ENCODE results near the gene DFFB.

DFFB gene

DNA sequence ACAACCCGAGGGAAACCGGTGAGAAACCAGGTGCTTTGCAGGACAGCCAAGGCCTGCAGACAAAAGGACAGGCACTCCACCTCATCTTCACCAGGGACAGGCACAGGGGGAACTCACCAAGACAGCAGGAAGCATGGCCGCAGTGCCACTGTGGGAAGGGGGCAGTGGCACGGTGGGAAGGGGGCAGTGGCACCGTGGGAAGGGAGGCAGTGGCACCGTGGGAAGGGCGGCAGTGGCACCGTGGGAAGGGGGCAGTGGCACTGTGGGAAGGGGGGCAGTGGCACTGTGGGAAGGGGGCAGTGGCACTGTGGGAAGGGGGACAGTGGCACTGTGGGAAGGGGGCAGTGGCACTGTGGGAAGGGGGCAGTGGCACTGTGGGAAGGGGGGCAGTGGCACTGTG lies 32.6 kb upstream of the DFFB start:
- TF ChIP-seq POLR2AphosphoS5 (IDR thresholded peaks at IDR 0.05; ENCODE audit: low read depth, low read length) (no peak), TAF1 (IDR thresholded peaks at IDR 0.05; ENCODE audit: borderline replicate concordance, insufficient read depth, low read length) (no peak), FOXP2 (optimal IDR thresholded peaks at IDR 0.05; ENCODE audit: borderline replicate concordance, extremely low read depth, extremely low read length, insufficient read depth) (no peak), SIN3A (IDR thresholded peaks at IDR 0.05; ENCODE audit: borderline replicate concordance, insufficient read depth, low read length) (no peak)
- TF ChIP-seq, protein P1, sequence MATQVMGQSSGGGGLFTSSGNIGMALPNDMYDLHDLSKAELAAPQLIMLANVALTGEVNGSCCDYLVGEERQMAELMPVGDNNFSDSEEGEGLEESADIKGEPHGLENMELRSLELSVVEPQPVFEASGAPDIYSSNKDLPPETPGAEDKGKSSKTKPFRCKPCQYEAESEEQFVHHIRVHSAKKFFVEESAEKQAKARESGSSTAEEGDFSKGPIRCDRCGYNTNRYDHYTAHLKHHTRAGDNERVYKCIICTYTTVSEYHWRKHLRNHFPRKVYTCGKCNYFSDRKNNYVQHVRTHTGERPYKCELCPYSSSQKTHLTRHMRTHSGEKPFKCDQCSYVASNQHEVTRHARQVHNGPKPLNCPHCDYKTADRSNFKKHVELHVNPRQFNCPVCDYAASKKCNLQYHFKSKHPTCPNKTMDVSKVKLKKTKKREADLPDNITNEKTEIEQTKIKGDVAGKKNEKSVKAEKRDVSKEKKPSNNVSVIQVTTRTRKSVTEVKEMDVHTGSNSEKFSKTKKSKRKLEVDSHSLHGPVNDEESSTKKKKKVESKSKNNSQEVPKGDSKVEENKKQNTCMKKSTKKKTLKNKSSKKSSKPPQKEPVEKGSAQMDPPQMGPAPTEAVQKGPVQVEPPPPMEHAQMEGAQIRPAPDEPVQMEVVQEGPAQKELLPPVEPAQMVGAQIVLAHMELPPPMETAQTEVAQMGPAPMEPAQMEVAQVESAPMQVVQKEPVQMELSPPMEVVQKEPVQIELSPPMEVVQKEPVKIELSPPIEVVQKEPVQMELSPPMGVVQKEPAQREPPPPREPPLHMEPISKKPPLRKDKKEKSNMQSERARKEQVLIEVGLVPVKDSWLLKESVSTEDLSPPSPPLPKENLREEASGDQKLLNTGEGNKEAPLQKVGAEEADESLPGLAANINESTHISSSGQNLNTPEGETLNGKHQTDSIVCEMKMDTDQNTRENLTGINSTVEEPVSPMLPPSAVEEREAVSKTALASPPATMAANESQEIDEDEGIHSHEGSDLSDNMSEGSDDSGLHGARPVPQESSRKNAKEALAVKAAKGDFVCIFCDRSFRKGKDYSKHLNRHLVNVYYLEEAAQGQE (IDR thresholded peaks at IDR 0.05; ENCODE audit: insufficient read depth in 1 of 2, low read depth in 2 of 2, low read length in 2 of 2): no peak

DNA sequence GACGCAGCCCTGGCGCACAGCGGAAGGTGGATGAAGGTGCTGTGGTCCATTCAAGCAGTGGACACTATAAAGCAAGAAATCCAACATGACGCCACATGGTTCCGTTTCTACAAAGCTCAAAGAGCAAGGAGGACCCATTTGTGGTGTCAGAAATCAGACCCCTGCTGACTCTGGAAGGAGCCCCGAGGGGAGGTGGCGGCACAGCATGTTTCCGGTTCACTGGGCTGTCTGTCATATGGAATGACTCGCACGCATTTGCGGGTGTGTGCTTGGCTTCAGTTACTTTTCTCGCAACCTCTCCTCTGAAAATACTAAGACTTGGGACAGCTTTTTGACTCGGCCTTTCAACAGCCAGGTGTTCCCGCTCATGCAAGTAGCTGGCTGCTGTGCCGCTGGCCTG lies 31.9 kb upstream of the DFFB start:
- TF ChIP-seq FOXP2 (optimal IDR thresholded peaks at IDR 0.05; ENCODE audit: borderline replicate concordance, extremely low read depth, extremely low read length, insufficient read depth) (no peak), TAF1 (IDR thresholded peaks at IDR 0.05; ENCODE audit: borderline replicate concordance, insufficient read depth, low read length) (no peak), SIN3A (IDR thresholded peaks at IDR 0.05; ENCODE audit: borderline replicate concordance, insufficient read depth, low read length) (no peak), POLR2AphosphoS5 (IDR thresholded peaks at IDR 0.05; ENCODE audit: low read depth, low read length) (no peak)
- TF ChIP-seq, protein P1 (IDR thresholded peaks at IDR 0.05; ENCODE audit: insufficient read depth in 1 of 2, low read depth in 2 of 2, low read length in 2 of 2): no peak

DNA sequence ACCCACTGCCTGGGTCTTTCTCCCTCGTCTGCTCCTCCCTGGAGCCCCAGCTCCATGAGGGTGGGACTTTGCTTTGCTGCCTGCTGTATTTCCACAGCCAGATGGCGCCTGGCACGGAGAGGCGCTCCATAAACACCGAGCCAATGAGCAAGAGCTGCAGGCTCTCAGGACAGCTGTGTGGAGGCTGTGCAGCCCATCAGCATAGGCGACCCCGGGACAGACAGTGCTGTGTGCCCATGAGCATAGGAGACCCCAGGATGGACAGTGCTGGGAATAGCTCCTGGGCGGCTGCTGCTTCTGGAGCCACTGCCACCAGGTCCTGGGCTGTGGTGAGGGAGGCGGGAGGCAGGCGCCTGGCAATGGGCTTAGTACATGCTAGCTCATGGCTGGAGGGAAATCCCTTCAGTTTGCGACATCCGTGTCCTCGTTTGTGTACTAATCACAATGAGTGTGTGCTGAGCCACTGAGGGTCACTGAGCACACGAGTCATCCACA lies 29.4 kb upstream of the DFFB start:
- TF ChIP-seq SIN3A (IDR thresholded peaks at IDR 0.05; ENCODE audit: borderline replicate concordance, insufficient read depth, low read length) (no peak), FOXP2 (optimal IDR thresholded peaks at IDR 0.05; ENCODE audit: borderline replicate concordance, extremely low read depth, extremely low read length, insufficient read depth) (no peak), POLR2AphosphoS5 (IDR thresholded peaks at IDR 0.05; ENCODE audit: low read depth, low read length) (no peak), TAF1 (IDR thresholded peaks at IDR 0.05; ENCODE audit: borderline replicate concordance, insufficient read depth, low read length) (no peak)
- TF ChIP-seq, protein P1 (IDR thresholded peaks at IDR 0.05; ENCODE audit: insufficient read depth in 1 of 2, low read depth in 2 of 2, low read length in 2 of 2): no peak

DNA sequence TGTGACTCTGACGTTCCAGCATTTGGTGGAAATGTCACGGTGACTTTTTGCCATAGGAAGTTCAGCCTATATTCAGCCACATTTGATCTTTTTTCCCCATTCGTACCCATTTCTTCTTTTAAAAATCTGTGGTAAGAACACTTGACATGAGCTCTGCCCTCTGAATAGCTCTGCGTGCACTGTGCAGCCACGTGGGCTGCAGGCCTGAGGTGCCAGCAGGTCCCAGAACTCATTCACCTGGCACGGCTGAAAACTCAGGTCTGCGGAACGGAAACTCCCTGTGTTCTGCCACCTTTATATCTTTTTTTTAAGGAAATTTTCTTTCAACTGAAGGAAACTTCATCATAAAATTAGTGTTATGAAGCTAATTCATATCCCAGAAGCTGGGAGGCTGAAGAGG lies 28.9 kb upstream of the DFFB start:
- TF ChIP-seq POLR2AphosphoS5 (IDR thresholded peaks at IDR 0.05; ENCODE audit: low read depth, low read length) (no peak), TAF1 (IDR thresholded peaks at IDR 0.05; ENCODE audit: borderline replicate concordance, insufficient read depth, low read length) (no peak), SIN3A (IDR thresholded peaks at IDR 0.05; ENCODE audit: borderline replicate concordance, insufficient read depth, low read length) (no peak), FOXP2 (optimal IDR thresholded peaks at IDR 0.05; ENCODE audit: borderline replicate concordance, extremely low read depth, extremely low read length, insufficient read depth) (no peak)
- TF ChIP-seq, protein P1 (IDR thresholded peaks at IDR 0.05; ENCODE audit: insufficient read depth in 1 of 2, low read depth in 2 of 2, low read length in 2 of 2): no peak

DNA sequence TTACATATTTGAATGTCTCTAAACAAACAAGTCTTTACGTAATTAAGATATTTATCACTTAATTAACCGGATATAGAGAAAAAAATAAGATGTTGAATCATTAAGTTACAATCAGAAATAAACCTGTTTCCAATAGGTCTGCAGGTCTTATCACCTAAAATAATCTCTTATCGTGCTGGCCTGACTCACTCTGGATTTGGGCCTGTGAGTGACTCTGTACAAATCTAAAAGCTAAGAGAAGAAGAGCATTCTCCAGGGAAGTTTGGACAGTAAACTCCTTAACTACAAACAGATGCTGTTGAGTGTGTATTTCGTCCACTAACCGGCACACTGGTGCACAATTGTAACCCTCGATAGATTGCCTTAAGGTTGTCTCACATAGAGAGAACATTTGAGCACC lies 25.6 kb upstream of the DFFB start:
- TF ChIP-seq FOXP2 (optimal IDR thresholded peaks at IDR 0.05; ENCODE audit: borderline replicate concordance, extremely low read depth, extremely low read length, insufficient read depth) (no peak), SIN3A (IDR thresholded peaks at IDR 0.05; ENCODE audit: borderline replicate concordance, insufficient read depth, low read length) (no peak), TAF1 (IDR thresholded peaks at IDR 0.05; ENCODE audit: borderline replicate concordance, insufficient read depth, low read length) (no peak), POLR2AphosphoS5 (IDR thresholded peaks at IDR 0.05; ENCODE audit: low read depth, low read length) (no peak)
- TF ChIP-seq, protein P1 (IDR thresholded peaks at IDR 0.05; ENCODE audit: insufficient read depth in 1 of 2, low read depth in 2 of 2, low read length in 2 of 2): no peak
